ENCODE data around the gene CNPY1. TPM values are rescaled to one million over a fixed set of nuclear protein-coding genes. Genes with fewer than 3 reads are reported as not detected.

CNPY1 gene
- total RNA-seq, 1 experiment from 2014 or later, result not detected

DNA sequence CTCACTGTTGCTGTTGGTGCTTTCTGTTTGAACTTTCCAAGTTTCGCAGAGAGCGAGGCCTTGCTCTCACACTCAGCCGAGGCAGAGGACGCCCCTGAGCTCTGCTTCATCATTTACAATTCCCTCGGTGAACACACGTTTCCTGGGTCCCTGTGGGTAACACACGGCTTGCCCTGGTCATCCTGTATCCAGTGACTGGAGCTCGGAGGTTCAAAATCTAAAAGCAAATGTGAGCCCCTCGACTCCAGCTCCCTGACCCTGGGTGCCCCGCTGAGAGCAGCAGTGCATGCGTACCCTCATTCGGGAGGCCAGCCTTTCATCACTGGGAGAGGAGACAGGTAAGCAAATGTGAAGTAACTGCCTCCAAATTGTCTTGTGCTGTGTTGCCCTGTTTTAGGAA lies 5.8 kb downstream of the CNPY1 start:
- Histone ChIP-seq H3K27me3 (ENCODE audit: low read length) (no peaks in the 10 kb centered on the region), H2AFZ (ENCODE audit: low read length) (no peak overlapping the region), H3K4me2 (ENCODE audit: low read depth, low read length, poor library complexity, severe bottlenecking) (no peak overlapping the region), H3K9ac (ENCODE audit: low read length) (no peak overlapping the region), H3K79me2 (ENCODE audit: low read length) (no peaks in the 10 kb centered on the region), H3K36me3 (ENCODE audit: insufficient read depth, low read length) (no peaks in the 10 kb centered on the region), H3K4me1 (ENCODE audit: low read length) (no peaks in the 10 kb centered on the region), H3K9me2 (replicated peaks; ENCODE audit: insufficient read depth, low read length) (no peaks in the 10 kb centered on the region), H4K20me1 (ENCODE audit: insufficient read depth, low read depth, low read length) (no peaks in the 10 kb centered on the region), H3K9me3 (ENCODE audit: low read length) (no peaks in the 10 kb centered on the region), H3K27ac (ENCODE audit: low read length) (no peak overlapping the region), H3K4me3 (ENCODE audit: low read length) (no peak overlapping the region)
- DNase-seq, result no peak

DNA sequence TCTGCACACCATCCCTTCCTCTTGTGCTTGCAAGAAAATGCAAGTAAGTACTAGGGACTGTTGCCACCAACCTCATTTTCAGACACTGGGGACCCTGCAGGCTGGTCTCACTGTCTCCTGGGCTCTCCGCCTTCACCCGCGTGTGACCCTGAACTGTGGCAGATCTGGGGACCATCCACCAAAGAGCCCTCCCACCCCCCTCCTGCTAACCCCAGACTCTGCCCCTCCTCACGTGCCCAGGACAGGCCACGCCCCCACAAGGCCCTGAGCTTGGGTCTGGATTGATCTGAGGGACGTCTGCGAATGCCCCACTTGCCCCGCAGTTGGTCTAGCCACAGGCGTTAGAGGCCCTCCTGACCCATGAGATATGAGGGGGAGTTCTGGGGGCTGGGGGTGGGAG lies 8.1 kb downstream of the CNPY1 start:
- Histone ChIP-seq H3K4me1 (ENCODE audit: low read length) (no peaks in the 10 kb centered on the region), H3K4me2 (ENCODE audit: low read depth, low read length, poor library complexity, severe bottlenecking) (no peak overlapping the region), H4K20me1 (ENCODE audit: insufficient read depth, low read depth, low read length) (no peaks in the 10 kb centered on the region), H2AFZ (ENCODE audit: low read length) (no peak overlapping the region), H3K4me3 (ENCODE audit: low read length) (no peak overlapping the region), H3K27ac (ENCODE audit: low read length) (no peak overlapping the region), H3K9ac (ENCODE audit: low read length) (no peak overlapping the region), H3K79me2 (ENCODE audit: low read length) (no peaks in the 10 kb centered on the region), H3K27me3 (ENCODE audit: low read length) (no peaks in the 10 kb centered on the region), H3K9me2 (replicated peaks; ENCODE audit: insufficient read depth, low read length) (no peaks in the 10 kb centered on the region), H3K9me3 (ENCODE audit: low read length) (no peaks in the 10 kb centered on the region), H3K36me3 (ENCODE audit: insufficient read depth, low read length) (no peaks in the 10 kb centered on the region)
- DNase-seq, result no peak

DNA sequence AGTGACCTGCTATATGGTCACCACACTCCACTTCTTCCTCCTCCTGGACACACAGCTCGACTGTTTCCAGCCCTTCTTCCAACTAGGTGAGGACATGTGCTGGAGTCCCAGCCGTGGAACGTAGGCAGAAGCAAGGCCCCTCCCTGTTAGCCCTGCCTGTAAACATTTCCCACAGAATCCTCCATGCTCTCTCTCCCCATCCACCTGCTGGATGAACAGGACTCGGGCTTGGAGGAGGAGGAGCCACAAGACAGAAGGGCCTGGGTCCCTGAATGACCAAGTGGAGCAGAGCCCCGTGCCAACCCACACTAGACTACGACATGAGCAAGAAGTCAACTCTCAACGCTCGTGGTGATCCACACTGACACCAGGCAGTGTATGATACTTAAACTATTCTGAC lies 9.9 kb downstream of the CNPY1 start:
- H3K9me2 ChIP-seq (replicated peaks; ENCODE audit: insufficient read depth, low read length), result no peaks in the 10 kb centered on the region
- H3K9ac ChIP-seq (ENCODE audit: low read length), result no peak overlapping the region
- H3K4me3 ChIP-seq (ENCODE audit: low read length), result no peak overlapping the region
- H3K27ac ChIP-seq (ENCODE audit: low read length), result no peak overlapping the region
- no peaks in the 10 kb centered on the region for H3K36me3 ChIP-seq (ENCODE audit: insufficient read depth, low read length)
- no peak overlapping the region for H2AFZ ChIP-seq (ENCODE audit: low read length)
- H3K27me3 ChIP-seq (ENCODE audit: low read length), result no peaks in the 10 kb centered on the region
- no peaks in the 10 kb centered on the region; the same call in 1 of the 2 replicates for H4K20me1 ChIP-seq (ENCODE audit: insufficient read depth, low read depth, low read length)
- no peaks in the 10 kb centered on the region for H3K79me2 ChIP-seq (ENCODE audit: low read length)
- no peak for DNase-seq
- no peak overlapping the region for H3K4me2 ChIP-seq (ENCODE audit: low read depth, low read length, poor library complexity, severe bottlenecking)
- no peaks in the 10 kb centered on the region for H3K4me1 ChIP-seq (ENCODE audit: low read length)
- no peaks in the 10 kb centered on the region for H3K9me3 ChIP-seq (ENCODE audit: low read length)

DNA sequence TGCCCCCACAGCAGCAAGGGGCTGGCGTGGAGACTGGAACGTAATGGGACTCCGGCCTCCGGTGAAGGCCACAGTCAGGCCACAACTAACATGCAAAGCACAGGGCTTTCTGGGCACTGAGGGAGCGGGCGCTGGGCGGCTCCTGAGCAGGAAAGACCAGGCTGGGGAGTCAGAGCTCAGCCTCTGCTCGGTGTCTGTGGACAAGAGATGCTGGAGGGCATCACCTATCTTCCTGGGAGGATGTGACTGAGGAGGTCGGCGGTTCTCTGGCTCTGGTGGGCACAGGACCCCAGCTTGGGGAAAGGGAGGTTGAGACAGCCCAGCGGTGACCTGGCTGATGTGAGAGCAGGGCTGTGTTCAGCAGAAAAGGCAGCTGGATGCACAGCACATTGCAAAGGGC lies 11.7 kb downstream of the CNPY1 start:
- Histone ChIP-seq H3K36me3 (ENCODE audit: insufficient read depth, low read length) (no peaks in the 10 kb centered on the region), H3K9me2 (replicated peaks; ENCODE audit: insufficient read depth, low read length) (no peaks in the 10 kb centered on the region), H3K27ac (ENCODE audit: low read length) (no peak overlapping the region), H3K79me2 (ENCODE audit: low read length) (no peaks in the 10 kb centered on the region), H3K4me2 (ENCODE audit: low read depth, low read length, poor library complexity, severe bottlenecking) (no peak overlapping the region), H3K27me3 (ENCODE audit: low read length) (no peaks in the 10 kb centered on the region), H3K9me3 (ENCODE audit: low read length) (no peaks in the 10 kb centered on the region), H3K9ac (ENCODE audit: low read length) (no peak overlapping the region), H3K4me3 (ENCODE audit: low read length) (no peak overlapping the region), H4K20me1 (ENCODE audit: insufficient read depth, low read depth, low read length) (no peaks in the 10 kb centered on the region; the same call in 1 of the 2 replicates), H2AFZ (ENCODE audit: low read length) (no peak overlapping the region), H3K4me1 (ENCODE audit: low read length) (no peaks in the 10 kb centered on the region)
- no peak for DNase-seq

DNA sequence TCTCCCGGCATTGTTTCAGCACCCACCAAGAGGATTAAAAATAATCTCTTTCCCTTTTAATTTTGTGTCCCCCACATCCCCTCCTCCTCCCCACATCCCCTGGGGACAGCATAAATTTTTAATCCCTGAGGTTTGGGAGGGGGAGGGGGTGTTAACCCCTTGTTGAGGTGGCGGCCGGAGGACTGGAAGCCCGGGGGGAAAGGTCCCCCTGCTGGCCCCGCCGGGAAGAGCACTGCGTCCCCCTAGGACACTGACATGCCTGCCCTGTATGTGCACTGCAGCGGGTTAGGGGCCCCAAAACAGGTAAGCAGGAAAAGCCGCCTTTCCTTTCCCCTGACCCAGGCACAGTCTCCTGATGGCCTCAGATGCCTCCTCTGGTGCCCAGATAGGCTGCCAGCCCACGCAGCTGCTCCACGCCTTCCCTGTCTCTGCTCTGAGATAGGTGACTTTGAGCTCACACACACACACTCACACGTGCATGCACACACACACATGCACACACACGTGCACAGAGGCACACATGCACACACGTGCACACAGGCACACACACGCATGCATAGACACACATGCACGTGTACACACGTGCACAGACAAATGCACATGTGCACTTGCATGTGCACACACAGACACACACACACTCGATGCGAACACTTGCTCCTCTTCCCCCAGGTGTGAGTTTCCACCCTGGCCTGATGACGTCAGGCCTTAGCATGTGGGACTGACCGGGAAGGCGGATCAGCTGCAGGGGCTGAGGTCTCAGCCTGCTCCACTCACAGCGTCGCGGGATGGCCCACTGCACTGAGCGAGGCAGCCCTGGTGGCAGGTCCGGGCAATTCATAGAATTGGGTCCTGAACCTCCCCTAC lies 12.3 kb downstream of the CNPY1 start:
- no peak overlapping the region for H3K4me2 ChIP-seq (ENCODE audit: low read depth, low read length, poor library complexity, severe bottlenecking)
- H3K9me2 ChIP-seq (replicated peaks; ENCODE audit: insufficient read depth, low read length), result no peaks in the 10 kb centered on the region
- peak; percentile 59 for DNase-seq
- H3K4me3 ChIP-seq (ENCODE audit: low read length), result no peak overlapping the region
- H3K36me3 ChIP-seq (ENCODE audit: insufficient read depth, low read length), result no peaks in the 10 kb centered on the region
- H3K27me3 ChIP-seq (ENCODE audit: low read length), result no peaks in the 10 kb centered on the region
- no peaks in the 10 kb centered on the region for H3K9me3 ChIP-seq (ENCODE audit: low read length)
- H3K79me2 ChIP-seq (ENCODE audit: low read length), result no peaks in the 10 kb centered on the region
- H2AFZ ChIP-seq (ENCODE audit: low read length), result no peak overlapping the region
- no peaks in the 10 kb centered on the region for H3K4me1 ChIP-seq (ENCODE audit: low read length)
- H4K20me1 ChIP-seq (ENCODE audit: insufficient read depth, low read depth, low read length), result no peaks in the 10 kb centered on the region; the same call in 1 of the 2 replicates
- no peak overlapping the region for H3K27ac ChIP-seq (ENCODE audit: low read length)
- H3K9ac ChIP-seq (ENCODE audit: low read length), result no peak overlapping the region

DNA sequence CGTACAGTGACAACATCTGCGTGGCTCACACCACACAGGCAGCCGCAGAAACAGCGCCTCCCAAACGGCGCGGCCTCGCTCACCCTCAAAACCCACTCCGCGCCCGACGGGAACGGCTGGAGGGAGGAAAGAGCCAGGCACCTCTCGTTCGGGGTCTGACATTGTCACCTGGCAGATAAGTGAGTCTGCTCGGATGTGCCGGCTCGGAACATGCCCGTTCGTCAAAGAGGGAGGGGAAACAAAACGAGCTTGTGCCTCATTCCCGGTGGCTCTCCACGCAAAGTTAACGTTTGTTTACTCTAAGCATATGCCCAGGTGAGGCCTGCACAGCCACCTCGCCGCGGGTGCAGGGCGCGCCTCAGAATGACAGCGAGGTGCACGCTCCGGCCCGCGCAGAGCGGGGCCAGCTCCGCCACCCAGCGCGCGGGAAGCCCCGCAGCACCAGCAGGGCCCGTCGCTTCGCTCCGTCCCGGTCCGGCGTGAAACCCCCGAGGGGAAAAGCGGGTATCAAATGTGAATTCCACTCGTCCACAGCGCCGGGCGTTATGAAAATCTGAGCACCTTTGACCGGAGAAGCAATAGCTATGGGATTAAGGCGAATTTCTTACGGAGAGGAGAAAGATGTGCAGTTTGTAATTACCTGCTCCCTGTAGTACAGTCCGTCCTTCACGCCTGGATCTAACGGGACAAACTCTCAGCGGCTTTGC lies 13.1 kb downstream of the CNPY1 start:
- Histone ChIP-seq H2AFZ (ENCODE audit: low read length) (no peak overlapping the region), H3K4me1 (ENCODE audit: low read length) (no peaks in the 10 kb centered on the region), H3K27me3 (ENCODE audit: low read length) (no peaks in the 10 kb centered on the region), H3K79me2 (ENCODE audit: low read length) (no peaks in the 10 kb centered on the region), H3K4me2 (ENCODE audit: low read depth, low read length, poor library complexity, severe bottlenecking) (no peak overlapping the region), H4K20me1 (ENCODE audit: insufficient read depth, low read depth, low read length) (no peaks in the 10 kb centered on the region; the same call in 1 of the 2 replicates), H3K9me3 (ENCODE audit: low read length) (no peaks in the 10 kb centered on the region), H3K36me3 (ENCODE audit: insufficient read depth, low read length) (no peaks in the 10 kb centered on the region), H3K9me2 (replicated peaks; ENCODE audit: insufficient read depth, low read length) (no peaks in the 10 kb centered on the region), H3K9ac (ENCODE audit: low read length) (no peak overlapping the region), H3K4me3 (ENCODE audit: low read length) (no peak overlapping the region), H3K27ac (ENCODE audit: low read length) (no peak overlapping the region)
- no peak for DNase-seq

DNA sequence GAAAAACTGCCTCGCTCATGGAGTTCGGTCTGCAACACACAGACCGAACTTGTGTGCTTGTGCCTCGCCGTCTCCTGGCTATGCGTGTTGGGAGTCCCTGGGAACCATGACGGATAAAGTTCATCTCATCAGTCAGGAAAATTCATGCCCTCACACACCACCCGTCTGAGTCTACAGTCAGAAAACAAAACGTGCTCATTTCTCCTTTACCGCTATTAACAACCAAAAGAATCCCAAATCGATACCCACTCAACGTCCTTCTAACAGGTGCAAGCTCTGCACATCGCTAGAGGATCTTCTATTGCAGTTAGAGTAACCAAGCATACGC lies 13.6 kb downstream of the CNPY1 start:
- H3K9ac ChIP-seq (ENCODE audit: low read length), result no peak overlapping the region
- no peaks in the 10 kb centered on the region for H3K36me3 ChIP-seq (ENCODE audit: insufficient read depth, low read length)
- H4K20me1 ChIP-seq (ENCODE audit: insufficient read depth, low read depth, low read length), result no peaks in the 10 kb centered on the region; the same call in 1 of the 2 replicates
- H3K79me2 ChIP-seq (ENCODE audit: low read length), result no peaks in the 10 kb centered on the region
- no peak overlapping the region for H3K4me3 ChIP-seq (ENCODE audit: low read length)
- no peak for DNase-seq
- H3K4me1 ChIP-seq (ENCODE audit: low read length), result no peaks in the 10 kb centered on the region
- no peak overlapping the region for H3K4me2 ChIP-seq (ENCODE audit: low read depth, low read length, poor library complexity, severe bottlenecking)
- H2AFZ ChIP-seq (ENCODE audit: low read length), result no peak overlapping the region
- no peaks in the 10 kb centered on the region for H3K9me2 ChIP-seq (replicated peaks; ENCODE audit: insufficient read depth, low read length)
- H3K27me3 ChIP-seq (ENCODE audit: low read length), result no peaks in the 10 kb centered on the region
- no peak overlapping the region for H3K27ac ChIP-seq (ENCODE audit: low read length)
- H3K9me3 ChIP-seq (ENCODE audit: low read length), result no peaks in the 10 kb centered on the region

DNA sequence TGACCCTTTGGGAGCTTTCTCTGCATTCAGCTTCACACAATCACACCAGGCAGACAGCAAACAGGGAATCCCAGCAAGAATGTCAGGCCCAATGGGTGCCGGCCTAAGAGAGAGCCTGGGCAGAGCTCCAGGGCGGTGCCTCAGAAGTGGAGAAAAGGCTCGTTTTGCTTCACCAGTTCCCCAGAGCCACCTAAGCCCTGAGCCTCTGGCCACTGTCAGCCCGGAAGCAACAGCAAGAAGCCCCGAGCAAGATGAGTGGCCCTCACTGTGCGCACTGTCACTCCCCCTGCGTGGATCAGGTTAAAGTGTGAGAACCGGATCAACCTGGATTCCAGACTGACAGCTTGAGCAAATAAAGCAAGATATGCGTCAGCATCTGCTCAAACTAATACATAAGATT lies 14.7 kb downstream of the CNPY1 start:
- Histone ChIP-seq H3K4me3 (ENCODE audit: low read length) (no peak overlapping the region), H3K9me2 (replicated peaks; ENCODE audit: insufficient read depth, low read length) (no peaks in the 10 kb centered on the region), H3K27ac (ENCODE audit: low read length) (no peak overlapping the region), H3K27me3 (ENCODE audit: low read length) (no peaks in the 10 kb centered on the region), H3K9ac (ENCODE audit: low read length) (no peak overlapping the region), H3K36me3 (ENCODE audit: insufficient read depth, low read length) (no peaks in the 10 kb centered on the region), H3K4me2 (ENCODE audit: low read depth, low read length, poor library complexity, severe bottlenecking) (no peak overlapping the region), H3K9me3 (ENCODE audit: low read length) (no peaks in the 10 kb centered on the region), H4K20me1 (ENCODE audit: insufficient read depth, low read depth, low read length) (no peaks in the 10 kb centered on the region; the same call in 1 of the 2 replicates), H3K79me2 (ENCODE audit: low read length) (no peaks in the 10 kb centered on the region), H2AFZ (ENCODE audit: low read length) (no peak overlapping the region), H3K4me1 (ENCODE audit: low read length) (no peaks in the 10 kb centered on the region)
- no peak for DNase-seq
